Measurements from ENCODE around the gene POLR3K. TPM values are rescaled to one million over a fixed set of nuclear protein-coding genes. Genes with fewer than 3 reads are reported as not detected.

The POLR3K gene
- total RNA-seq, 4 donors from 2014 or later = 1.5 to 7.3 (median 4.8) TPM

DNA sequence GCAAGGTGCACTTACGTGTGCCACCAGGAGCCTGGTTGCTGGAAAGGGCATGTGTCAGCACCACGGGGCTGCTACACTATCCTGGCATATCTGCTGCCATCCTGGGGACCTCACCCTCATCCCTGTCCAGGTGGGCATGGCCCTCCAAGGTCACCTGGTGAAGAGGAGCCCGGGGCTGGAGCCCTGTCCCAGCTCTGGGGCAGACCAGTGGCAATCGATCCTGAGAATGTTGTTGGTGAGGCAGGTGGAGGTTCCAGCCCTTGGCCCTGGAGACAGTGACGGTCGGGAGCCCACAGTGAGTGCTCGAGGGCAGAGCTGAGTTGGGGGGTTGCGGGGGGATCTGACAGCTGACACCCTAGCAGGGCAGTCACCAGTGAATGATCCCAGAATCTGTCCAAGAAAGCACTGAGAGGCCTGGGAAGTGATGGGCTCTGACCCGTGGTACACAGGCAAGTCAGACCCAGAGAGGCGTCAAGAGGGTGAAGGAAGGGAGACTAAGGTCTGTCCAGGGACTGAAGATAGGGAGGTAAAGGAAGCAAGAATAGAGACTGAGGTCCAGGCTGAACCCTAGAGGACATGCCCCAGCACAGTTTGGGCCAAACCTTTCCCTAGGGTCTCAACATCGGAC, 17.6 kb downstream of the POLR3K start:
- TF ChIP-seq, protein P1, sequence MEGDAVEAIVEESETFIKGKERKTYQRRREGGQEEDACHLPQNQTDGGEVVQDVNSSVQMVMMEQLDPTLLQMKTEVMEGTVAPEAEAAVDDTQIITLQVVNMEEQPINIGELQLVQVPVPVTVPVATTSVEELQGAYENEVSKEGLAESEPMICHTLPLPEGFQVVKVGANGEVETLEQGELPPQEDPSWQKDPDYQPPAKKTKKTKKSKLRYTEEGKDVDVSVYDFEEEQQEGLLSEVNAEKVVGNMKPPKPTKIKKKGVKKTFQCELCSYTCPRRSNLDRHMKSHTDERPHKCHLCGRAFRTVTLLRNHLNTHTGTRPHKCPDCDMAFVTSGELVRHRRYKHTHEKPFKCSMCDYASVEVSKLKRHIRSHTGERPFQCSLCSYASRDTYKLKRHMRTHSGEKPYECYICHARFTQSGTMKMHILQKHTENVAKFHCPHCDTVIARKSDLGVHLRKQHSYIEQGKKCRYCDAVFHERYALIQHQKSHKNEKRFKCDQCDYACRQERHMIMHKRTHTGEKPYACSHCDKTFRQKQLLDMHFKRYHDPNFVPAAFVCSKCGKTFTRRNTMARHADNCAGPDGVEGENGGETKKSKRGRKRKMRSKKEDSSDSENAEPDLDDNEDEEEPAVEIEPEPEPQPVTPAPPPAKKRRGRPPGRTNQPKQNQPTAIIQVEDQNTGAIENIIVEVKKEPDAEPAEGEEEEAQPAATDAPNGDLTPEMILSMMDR (IDR thresholded peaks at IDR 0.05; ENCODE audit: low read depth) = no peak

DNA sequence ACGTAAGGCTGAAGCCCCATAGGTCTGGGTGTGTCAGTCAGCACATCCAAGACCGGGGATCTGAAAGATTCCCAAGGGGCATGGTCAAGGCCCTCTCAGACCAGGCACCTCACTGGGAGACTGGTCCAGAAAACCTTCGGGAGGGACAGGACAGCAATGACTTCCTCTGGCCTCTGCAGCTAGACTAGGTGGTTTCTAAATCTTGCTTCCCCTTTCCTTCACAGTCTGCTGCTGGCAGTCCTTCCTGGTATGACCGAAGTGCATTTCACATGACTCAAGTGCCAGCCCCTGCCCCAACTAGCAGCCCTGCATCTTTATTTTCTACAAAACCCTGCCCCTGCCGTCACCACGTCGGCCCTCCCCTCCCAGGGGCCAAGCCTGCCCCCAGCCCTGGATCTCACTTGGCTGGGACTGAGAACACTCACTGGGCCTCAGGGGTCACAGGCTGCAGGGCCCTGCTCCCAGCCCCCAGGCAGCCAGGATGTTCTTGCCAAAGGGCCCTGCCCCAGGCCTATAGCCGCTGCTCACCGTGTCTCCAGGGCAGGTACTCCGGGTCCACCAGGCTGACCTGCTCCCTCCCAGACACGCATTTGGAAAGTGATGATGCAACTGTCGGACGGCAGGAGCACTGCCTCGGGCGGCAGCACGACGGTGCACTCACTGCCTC, 18.3 kb downstream of the POLR3K start:
- TF ChIP-seq, protein P1 (IDR thresholded peaks at IDR 0.05; ENCODE audit: low read depth) = no peak

DNA sequence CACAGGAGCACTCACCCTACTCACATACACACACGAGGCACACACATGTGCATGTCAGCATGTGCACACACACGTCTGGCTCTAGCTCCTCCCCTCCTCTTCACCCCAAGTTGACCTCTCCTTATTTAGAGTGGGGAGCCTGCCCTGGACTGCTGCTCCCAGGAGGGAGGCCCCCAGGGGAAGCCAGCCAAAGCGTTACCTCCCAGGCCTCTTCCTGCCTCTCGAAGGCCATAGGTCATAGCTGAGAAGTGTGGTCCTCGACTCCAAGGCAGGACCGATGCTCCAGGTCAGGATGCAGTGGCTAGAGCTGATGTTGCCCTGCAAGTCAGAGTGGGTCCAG, 18.8 kb downstream of the POLR3K start:
- TF ChIP-seq, protein P1 (IDR thresholded peaks at IDR 0.05; ENCODE audit: low read depth) = no peak

DNA sequence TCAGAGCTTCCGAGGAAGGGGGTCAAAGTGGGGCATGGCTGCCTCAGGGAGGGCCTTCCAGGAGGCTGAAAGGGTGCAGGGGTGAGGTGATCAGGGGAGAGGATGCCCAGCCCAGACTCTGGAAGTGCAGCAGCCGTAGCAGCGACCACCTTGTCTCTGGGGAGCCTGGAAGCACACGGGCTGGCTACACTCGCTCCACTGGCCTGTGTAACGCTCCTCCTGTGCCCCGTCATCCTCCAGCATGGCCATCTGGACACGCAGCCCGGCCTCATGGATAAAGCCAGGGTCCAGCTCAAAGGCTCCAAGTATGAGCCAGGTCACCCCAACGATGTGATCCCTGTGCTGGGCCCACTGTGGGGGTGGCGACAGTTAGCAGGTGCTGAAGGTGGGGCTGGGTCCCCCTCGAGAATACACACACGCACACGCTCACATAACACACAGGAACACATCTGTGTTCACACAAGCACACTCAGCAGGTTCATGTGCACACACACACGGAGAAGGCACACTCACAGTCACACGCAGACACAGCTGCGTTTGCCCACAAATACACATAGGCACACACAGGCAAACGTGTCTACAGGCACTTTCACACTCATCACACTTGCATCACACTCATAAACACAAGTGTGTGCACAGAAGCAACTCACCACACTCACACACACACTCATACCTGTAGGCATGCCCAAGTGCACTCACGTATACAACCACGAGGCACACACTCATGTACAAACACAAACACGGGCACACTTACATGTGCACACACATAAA, 19.3 kb downstream of the POLR3K start:
- TF ChIP-seq, protein P1 (IDR thresholded peaks at IDR 0.05; ENCODE audit: low read depth) = no peak

DNA sequence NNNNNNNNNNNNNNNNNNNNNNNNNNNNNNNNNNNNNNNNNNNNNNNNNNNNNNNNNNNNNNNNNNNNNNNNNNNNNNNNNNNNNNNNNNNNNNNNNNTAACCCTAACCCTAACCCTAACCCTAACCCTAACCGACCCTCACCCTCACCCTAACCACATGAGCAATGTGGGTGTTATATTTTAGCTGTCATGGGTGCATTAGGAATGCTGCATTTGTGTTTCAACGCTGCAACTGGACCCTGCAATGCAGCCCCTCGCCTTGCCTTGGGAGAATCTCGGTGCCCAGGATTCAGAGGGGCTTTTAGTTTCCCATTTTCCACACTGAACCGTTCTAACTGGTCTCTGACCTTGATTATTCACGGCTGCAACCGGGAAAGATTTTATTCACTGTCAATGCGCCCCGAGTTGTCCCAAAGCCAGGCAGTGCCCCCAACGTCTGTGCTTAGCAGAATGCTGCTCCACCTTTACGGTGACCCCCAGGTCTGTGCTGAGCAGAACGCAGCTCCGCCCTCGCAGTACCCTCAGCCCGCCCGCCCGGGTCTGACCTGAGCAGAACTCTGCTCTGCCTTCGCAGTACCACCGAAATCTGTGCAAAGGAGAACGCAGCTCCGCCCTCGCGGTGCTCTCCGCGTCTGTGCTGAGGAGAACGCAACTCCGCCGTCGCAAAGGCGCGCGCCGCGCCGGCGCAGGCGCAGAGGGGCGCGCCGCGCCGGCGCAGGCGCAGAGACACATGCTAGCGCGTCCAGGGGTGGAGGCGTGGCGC, 43.3 kb downstream of the POLR3K start:
- TF ChIP-seq, protein P1 (IDR thresholded peaks at IDR 0.05; ENCODE audit: low read depth) = no peak

Small RNA genes within 50 kb of the gene (small RNA-seq; reads per million reads assigned to genes)
- gene MIR6859-4 (not detected), gene Z69720.2 (not detected)

Other genes starting within 250 kb of the POLR3K start
- 10 to 100 TPM; 12.8 to 21.9 (median 15.2) TPM for gene SNRNP25, start 220 bp upstream of the POLR3K start, total RNA-seq
- 10 to 100 TPM; 17.2 to 72.7 (median 27.9) TPM for gene RHBDF1, start 19.0 kb upstream of the POLR3K start, total RNA-seq
- gene MPG, start 24.6 kb upstream of the POLR3K start, total RNA-seq = 100 to 1,000 TPM in 1 of 4 donors, 10 to 100 TPM in 3; 50.2 to 108 (median 83.5) TPM
- gene NPRL3, start 85.1 kb upstream of the POLR3K start, total RNA-seq = 10 to 100 TPM; 18.7 to 39.2 (median 24.7) TPM
- gene HBZ, start 99.0 kb upstream of the POLR3K start, total RNA-seq = 1 to 10 TPM in 1 of 4 donors, under 1 TPM in 1, not detected in 2; 0.88 to 3.0 TPM
- 1 to 10 TPM in 2 of 4 donors, not detected in 2; 1.3 to 2.4 TPM for gene HBM, start 112.4 kb upstream of the POLR3K start, total RNA-seq
- 100 to 1,000 TPM in 2 of 4 donors, 10 to 100 TPM in 2; 25.2 to 313 (median 90.4) TPM for gene HBA2, start 119.3 kb upstream of the POLR3K start, total RNA-seq
- 10 to 100 TPM; 11.9 to 71.7 (median 41.0) TPM for gene HBA1, start 123.1 kb upstream of the POLR3K start, total RNA-seq
- gene HBQ1, start 126.9 kb upstream of the POLR3K start, total RNA-seq = not detected
- 100 to 1,000 TPM in 2 of 4 donors, 10 to 100 TPM in 2; 73.9 to 133 (median 94.1) TPM for gene LUC7L, start 175.8 kb upstream of the POLR3K start, total RNA-seq
- 100 to 1,000 TPM in 1 of 4 donors, 10 to 100 TPM in 3; 43.4 to 117 (median 50.2) TPM for gene FAM234A, start 181.2 kb upstream of the POLR3K start, total RNA-seq
- gene RGS11, start 222.3 kb upstream of the POLR3K start, total RNA-seq = 10 to 100 TPM in 2 of 4 donors, 1 to 10 TPM in 2; 6.2 to 20.2 (median 11.4) TPM
- gene ARHGDIG, start 227.0 kb upstream of the POLR3K start, total RNA-seq = not detected
- gene PDIA2, start 229.6 kb upstream of the POLR3K start, total RNA-seq = under 1 TPM in 2 of 4 donors, not detected in 2; 0.22 to 0.94 TPM

Data from subcutaneous adipose tissue (tissue), 4 donors.